Heart right ventricle (tissue), 16 donors: ENCODE results near the gene PCCA. TPM values are rescaled to one million over a fixed set of nuclear protein-coding genes. Genes with fewer than 3 reads are reported as not detected.

Source experiments
- ATAC-seq, 8 donors: fragments of 200-7000 bp; cut with Tn5 transposase; one replicate each; pipeline ENCODE4 v1.9.1; 2020; ENCODE audit warnings: mild to moderate bottlenecking in 8 of 8, moderate library complexity in 8 of 8, moderate number of reproducible peaks in 1 of 8
- DNase-seq, 2 donors: peaks; one replicate each; pipeline ENCODE4 v3.0.0-alpha.2; 2020
- H3K27ac ChIP-seq, 10 donors: fragments of 200-600 bp; sonication (generic) in 2 of 10; one replicate each; pipeline versions ENCODE4 v1.5.0 to v1.8.0; 2020 to 2022; ENCODE audit warnings: mild to moderate bottlenecking in 3 of 10
- H3K27me3 ChIP-seq, 7 donors: fragments of 200-600 bp; one replicate each; pipeline ENCODE4 v1.8.0; 2021 to 2022; ENCODE audit warnings: mild to moderate bottlenecking in 2 of 7
- H3K36me3 ChIP-seq, 9 donors: fragments of 200-600 bp; sonication (generic) in 1 of 9; one replicate each; pipeline versions ENCODE4 v1.5.0 to v1.8.0; 2020 to 2022; ENCODE audit warnings: mild to moderate bottlenecking in 2 of 9
- H3K4me1 ChIP-seq, 9 donors: fragments of 200-600 bp; sonication (generic) in 1 of 9; one replicate each; pipeline versions ENCODE4 v1.5.0 to v1.8.0; 2020 to 2022; ENCODE audit warnings: mild to moderate bottlenecking in 4 of 9
- H3K4me3 ChIP-seq, 10 donors: fragments of 200-600 bp; sonication (generic) in 2 of 10; one replicate each; pipeline versions ENCODE4 v1.5.0 to v1.8.0; 2020 to 2022; ENCODE audit warnings: mild to moderate bottlenecking in 7 of 10, moderate library complexity in 2 of 10
- H3K9me3 ChIP-seq, 11 donors: fragments of 200-600 bp in 10 of 11; sonication (generic) in 2 of 11; one replicate each; pipeline versions ENCODE4 v1.5.0 to v1.8.0; 2013 to 2022; ENCODE audit warnings: mild to moderate bottlenecking in 2 of 11, control low read depth in 1 of 11, moderate library complexity in 1 of 11
- WGBS, 2 donors: extraction: QIAGEN DNeasy Blood & Tissue Kit; methylation state at CpG; one replicate each; pipeline ENCODE4 v1.1.7; 2013; ENCODE audit warnings: inconsistent platforms in 1 of 2; 5-methylcytosine and 5-hydroxymethylcytosine counted together
- intact Hi-C, 10 donors: fragments of 100-400 bp; cut with DNase I; formaldehyde crosslinking; loops; one replicate each; pipeline versions ENCODE4 v1.11.1 to v1.14.2; 2022
- polyA plus RNA-seq, 2 donors: library from polyadenylated mRNA; stranded (reverse); fragments of 200-250 nt; gene quantifications; one replicate each; pipeline ENCODE4 v1.2.3, GENCODE V29; 2013
- total RNA-seq, 10 donors: library from RNA; stranded (reverse); fragmentation: NEBNext Ultra II Directional in 3 of 10; extraction: Animal tissue kit (Norgen Biotek cat#: 25700) in 3 of 10; gene quantifications; one replicate each; pipeline versions ENCODE4 v1.2.1 to v1.2.4, GENCODE V29; 2021 to 2023
- TF ChIP-seq, protein P1 (sequence below), 9 donors: fragments of 200-600 bp; sonication (generic) in 2 of 9; IDR thresholded peaks; one replicate each; pipeline versions ENCODE4 v1.5.0 to v1.8.0; 2021 to 2022; ENCODE audit warnings: antibody characterized with exemption in 9 of 9, mild to moderate bottlenecking in 5 of 9, moderate library complexity in 1 of 9
- donor health status: Arrhythmogenic right ventricular cardiomyopathy.
- donor health status: ischemic (EF 13 %, LVEDD 7.1; RV severe dilation, severe dysfunction).
- donor health status: healthy with polysubstance abuse.
- donor health status: DM: no; HTN: yes; CAD: no.
- donor health status: DM: no; HTN: no; CAD: no.
- donor health status: ischemic (EF 25% LVEDD 6.9; RV normal size, moderate dysfunction).
- donor health status: ischemic (EF 25% LVEDD 5.7; RV mildly dilated, moderate dysfunction).
- donor health status: healthy.
- donor health status: DM: yes; HTN: yes; CAD: no.
- donor health status: Ischemic cardiomyopathy.
- donor health status: ischemic (EF 35%, LVEDD 5.7; RV mildly dilated, moderate dysfunction).
- donor health status: nonischemic (EF 11% LVEDD 7.7; RV severe dilation, severe dysfunction).
- donor health status: DM: yes; HTN: yes; CAD: no.
- donor health status: PGD.
- donor health status: ischemic (EF 29% LVEDD 5.4; RV normal size, mild dysfunction).
- donor health status: nonischemic (EF 23%, LVEDD 6.1; RV moderate dilation, normal function).

Gene PCCA
- total and polyA plus RNA-seq, 12 donors = 21.2 to 71.9 (median 60.7) TPM

DNA sequence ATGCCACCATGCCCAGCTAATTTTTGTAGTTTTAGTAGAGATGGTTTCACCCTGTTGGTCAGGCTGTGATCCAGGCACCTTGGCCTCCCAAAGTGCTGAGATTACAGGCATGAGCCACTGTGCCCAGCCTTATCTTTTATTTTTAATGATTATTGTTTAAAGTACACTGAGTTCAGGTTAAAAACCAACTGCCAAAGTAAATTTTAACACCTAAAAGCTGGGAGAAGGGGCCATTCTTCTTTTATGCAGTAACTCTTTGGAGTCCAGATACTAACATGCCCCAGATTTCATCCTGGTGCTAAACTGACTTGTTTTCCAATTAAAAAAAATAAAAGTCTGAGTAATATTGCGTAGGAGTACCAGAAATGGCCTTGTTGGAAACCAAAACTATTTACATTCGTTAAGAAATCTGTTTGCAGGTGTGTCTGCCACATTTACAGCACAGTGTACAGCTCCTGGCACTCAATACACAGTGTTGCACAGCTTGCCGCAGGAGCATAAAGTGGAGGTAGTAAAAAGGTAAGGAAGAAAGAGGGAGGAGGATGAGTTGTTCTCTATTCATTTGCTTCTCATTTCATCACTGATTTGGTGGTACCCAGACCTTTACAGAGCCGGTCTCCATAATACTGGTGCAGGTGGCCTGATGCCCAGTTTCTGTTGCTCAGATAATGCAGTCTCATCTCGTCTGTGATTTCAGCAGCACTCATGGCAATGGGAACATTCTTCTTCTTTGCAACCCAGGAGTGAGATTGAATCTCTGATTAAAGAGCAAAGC lies 108.9 kb downstream of the PCCA start:
- WGBS, 2 donors = 77 to 78% methylated on average over 5 of the region's 5 CpGs
- intact Hi-C loops = no loop called here
- TF ChIP-seq, protein P1, sequence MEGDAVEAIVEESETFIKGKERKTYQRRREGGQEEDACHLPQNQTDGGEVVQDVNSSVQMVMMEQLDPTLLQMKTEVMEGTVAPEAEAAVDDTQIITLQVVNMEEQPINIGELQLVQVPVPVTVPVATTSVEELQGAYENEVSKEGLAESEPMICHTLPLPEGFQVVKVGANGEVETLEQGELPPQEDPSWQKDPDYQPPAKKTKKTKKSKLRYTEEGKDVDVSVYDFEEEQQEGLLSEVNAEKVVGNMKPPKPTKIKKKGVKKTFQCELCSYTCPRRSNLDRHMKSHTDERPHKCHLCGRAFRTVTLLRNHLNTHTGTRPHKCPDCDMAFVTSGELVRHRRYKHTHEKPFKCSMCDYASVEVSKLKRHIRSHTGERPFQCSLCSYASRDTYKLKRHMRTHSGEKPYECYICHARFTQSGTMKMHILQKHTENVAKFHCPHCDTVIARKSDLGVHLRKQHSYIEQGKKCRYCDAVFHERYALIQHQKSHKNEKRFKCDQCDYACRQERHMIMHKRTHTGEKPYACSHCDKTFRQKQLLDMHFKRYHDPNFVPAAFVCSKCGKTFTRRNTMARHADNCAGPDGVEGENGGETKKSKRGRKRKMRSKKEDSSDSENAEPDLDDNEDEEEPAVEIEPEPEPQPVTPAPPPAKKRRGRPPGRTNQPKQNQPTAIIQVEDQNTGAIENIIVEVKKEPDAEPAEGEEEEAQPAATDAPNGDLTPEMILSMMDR (IDR thresholded peaks at IDR 0.05) = no peak

GRCh38 chr13:100203696-100204367 lies 114.9 kb downstream of the PCCA start:
- peaks cover 0 to 13% (median 0%) of the 10 kb centered on the region in 11 donors for H3K9me3 ChIP-seq
- intact Hi-C loops = no loop called here
- H3K27me3 ChIP-seq = no peaks in the 10 kb centered on the region
- H3K4me3 ChIP-seq = no peak overlapping the region
- peaks cover 0 to 15% (median 0%) of the 10 kb centered on the region in 9 donors for H3K4me1 ChIP-seq
- TF ChIP-seq, protein P1 (IDR thresholded peaks at IDR 0.05) = no peak
- 76 to 78% methylated on average over 6 of the region's 6 CpGs for WGBS, 2 donors
- DNase-seq (no peak), ATAC-seq (no peak)
- peaks cover 0 to under 1% (median 0%) of the 10 kb centered on the region in 9 donors for H3K36me3 ChIP-seq
- H3K27ac ChIP-seq = no peak overlapping the region

More for the DNA sequence above, 108.9 kb downstream of the PCCA start:
- ATAC-seq (no peak), DNase-seq (no peak)
- Histone ChIP-seq H3K4me1 (no peaks in the 10 kb centered on the region), H3K27me3 (no peaks in the 10 kb centered on the region), H3K4me3 (no peak overlapping the region), H3K27ac (no peak overlapping the region), H3K9me3 (peaks cover 0 to 11% (median 0%) of the 10 kb centered on the region in 11 donors), H3K36me3 (no peaks in the 10 kb centered on the region)

DNA sequence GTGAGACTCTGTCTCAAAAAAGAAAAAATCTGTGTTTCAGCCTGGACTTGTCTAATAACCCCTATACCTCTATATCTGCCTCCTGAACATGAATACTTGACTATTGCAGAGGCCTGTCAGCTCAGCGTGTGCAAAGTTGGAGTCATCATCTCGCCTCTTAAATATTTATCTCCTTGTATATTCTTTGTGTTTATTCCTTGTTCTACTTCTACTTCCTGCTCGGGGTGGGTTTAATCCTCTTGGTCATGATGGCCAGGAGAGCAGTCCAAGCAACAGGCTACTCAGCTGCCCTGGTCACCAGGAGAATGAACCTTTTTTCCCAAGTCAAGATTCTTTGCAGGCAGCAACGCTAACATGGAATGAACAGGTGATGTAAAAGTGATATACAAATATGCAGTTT lies 119.1 kb downstream of the PCCA start:
- no peak overlapping the region for H3K4me3 ChIP-seq
- H3K9me3 ChIP-seq = peaks cover 0 to 5% (median 0%) of the 10 kb centered on the region in 11 donors
- intact Hi-C loops = no loop called here
- DNase-seq (no peak), ATAC-seq (no peak)
- peaks cover 0 to 34% (median 0%) of the 10 kb centered on the region in 9 donors for H3K36me3 ChIP-seq
- 93 to 97% methylated on average over 4 of the region's 4 CpGs for WGBS, 2 donors
- TF ChIP-seq, protein P1 (IDR thresholded peaks at IDR 0.05) = no peak
- H3K27ac ChIP-seq = no peak overlapping the region
- H3K4me1 ChIP-seq = peaks cover 0 to 47% (median 0%) of the 10 kb centered on the region in 9 donors
- no peaks in the 10 kb centered on the region for H3K27me3 ChIP-seq

DNA sequence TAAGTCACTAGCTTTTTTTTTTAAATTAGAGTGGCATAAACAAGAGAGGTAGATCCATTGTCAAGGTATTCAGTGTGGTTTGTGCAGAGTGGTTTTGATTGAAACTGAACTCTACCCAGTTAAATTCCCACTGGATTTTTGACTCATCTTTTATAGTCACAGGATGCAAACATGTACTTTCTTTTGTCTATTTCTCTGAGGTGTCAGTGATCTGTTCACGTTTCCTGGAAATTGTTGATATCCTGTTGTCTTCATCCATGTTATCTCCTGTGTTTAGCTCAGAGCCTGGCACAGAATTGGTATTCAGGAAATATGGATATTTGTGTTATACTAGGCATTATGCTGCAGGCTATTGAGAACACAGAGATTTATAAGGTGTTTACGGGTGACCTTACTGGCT lies 119.7 kb downstream of the PCCA start:
- 87 to 90% methylated on average over 2 of the region's 2 CpGs for WGBS, 2 donors
- no peak overlapping the region for H3K27ac ChIP-seq
- ATAC-seq (no peak), DNase-seq (no peak)
- TF ChIP-seq, protein P1 (IDR thresholded peaks at IDR 0.05) = no peak
- intact Hi-C loops = no loop called here
- peaks cover 0 to 39% (median 0%) of the 10 kb centered on the region in 9 donors for H3K36me3 ChIP-seq
- peaks cover 0 to 9% (median 0%) of the 10 kb centered on the region in 11 donors for H3K9me3 ChIP-seq
- H3K4me1 ChIP-seq = peaks cover 0 to 45% (median 0%) of the 10 kb centered on the region in 9 donors
- H3K4me3 ChIP-seq = no peak overlapping the region
- H3K27me3 ChIP-seq = no peaks in the 10 kb centered on the region
